ENCODE measurements around the gene GAS2L1.

The GAS2L1 gene

DNA sequence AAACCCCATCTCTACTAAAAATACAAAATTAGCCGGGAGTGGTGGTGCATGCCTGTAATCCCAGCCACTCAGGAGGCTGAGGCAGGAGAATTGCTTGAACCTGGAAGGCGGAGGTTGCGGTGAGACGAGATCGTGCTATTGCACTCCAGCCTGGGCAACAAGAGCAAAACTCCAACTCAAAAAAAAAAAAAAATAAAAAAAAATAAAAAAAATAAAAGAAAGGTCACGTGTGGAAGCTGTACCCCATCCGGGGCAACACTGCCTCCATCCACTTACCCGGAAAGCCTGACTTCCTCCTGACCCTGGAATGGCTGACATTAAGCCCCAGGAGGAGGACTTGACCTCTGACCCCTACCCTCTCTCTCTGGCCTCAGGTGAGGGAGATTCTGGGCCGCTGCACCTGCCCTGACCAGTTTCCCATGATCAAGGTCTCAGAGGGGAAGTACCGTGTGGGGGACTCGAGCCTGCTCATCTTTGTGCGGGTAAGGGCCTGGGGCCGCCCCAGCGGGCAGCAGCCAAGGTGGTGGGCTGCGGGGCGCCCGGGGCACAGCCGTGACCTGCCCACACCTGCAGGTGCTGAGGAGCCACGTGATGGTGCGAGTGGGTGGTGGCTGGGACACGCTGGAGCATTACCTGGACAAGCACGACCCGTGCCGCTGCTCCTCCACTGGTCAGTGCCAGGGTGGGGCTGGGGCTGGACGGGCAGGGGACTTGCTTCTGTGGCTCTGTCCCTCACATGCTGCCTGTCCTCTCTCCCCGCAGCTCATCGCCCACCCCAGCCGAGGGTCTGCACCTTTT lies 3.8 kb downstream of the GAS2L1 start:
- no peak for DNase-seq

DNA sequence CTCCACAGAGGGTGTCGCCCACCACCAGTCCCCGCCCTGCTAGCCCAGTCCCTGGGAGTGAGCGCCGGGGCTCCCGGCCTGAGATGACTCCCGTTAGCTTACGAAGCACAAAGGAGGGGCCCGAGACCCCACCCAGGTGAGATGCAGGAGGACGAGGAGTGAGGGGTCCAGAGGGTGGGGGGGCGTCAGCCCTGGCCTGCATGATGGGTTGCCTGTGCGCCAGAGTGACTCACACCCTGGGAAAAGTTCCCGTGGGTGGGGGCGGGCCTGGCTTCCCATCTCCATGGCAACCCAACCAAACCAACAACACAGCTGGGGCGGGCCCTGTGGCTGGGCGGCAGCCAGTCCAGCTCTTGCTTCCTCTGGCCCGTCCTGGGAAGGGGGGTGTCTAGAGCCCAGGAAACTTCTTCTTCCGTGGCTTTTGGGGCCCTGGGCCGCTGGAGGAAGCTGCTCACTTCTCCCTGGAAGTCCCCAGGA lies 4.5 kb downstream of the GAS2L1 start:
- peak; percentile 64 for DNase-seq

DNA sequence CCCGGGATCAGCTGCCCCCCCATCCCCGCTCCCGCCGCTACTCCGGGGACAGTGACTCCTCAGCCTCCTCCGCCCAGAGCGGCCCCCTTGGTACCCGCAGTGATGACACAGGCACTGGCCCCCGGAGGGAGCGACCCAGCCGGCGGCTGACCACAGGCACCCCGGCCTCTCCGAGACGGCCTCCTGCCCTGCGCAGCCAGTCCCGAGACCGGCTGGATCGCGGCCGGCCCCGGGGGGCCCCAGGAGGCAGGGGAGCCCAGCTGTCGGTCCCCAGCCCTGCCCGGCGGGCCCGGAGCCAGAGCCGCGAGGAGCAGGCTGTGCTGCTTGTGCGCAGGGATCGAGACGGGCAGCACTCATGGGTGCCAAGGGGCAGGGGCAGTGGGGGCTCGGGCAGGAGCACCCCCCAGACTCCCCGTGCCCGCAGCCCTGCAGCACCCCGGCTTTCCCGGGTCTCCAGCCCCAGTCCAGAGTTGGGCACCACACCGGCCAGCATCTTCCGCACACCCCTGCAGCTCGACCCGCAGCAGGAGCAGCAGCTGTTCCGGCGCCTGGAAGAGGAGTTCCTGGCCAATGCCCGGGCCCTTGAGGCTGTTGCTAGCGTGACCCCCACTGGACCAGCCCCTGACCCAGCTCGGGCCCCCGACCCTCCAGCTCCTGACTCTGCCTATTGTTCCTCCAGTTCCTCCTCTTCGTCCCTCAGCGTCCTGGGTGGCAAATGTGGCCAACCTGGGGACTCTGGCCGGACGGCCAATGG lies 5.2 kb downstream of the GAS2L1 start:
- no peak for DNase-seq

DNA sequence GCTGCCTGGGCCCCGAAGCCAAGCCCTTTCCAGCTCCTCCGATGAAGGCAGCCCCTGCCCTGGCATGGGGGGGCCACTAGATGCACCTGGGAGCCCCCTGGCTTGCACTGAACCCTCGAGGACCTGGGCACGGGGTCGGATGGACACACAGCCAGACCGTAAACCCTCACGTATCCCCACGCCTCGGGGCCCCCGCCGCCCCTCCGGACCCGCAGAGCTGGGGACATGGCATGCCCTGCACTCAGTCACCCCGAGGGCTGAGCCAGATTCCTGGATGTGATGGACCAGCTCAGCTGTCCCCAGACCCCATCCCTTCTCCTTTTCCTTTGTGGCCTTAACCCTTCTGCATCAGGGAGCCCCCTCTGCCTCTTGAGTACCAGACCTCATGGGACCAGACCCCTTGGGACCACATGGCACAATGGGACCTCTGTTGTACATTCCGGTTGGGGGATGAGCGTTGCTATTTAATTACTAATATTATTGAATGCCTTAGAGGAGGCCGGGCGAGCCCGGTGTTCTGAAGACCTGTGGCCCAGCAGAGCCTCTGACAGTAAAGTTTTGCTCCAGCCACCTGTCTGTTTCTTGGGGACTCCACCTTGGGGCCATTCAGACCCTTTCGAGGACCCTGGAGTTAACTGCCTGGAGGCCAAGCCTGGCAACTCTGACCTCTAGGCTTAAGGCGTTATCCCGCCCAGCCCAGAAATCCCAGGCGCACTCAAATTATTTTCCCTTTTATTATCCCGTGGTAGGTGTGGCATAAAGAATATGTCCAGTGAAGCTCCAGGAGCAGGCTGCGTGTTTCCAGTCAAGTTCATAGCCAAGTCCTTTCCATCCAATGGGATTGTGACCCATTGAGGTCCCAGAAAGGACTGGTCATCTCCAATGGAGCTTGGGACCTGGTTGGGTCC lies 6.0 kb downstream of the GAS2L1 start:
- DNase-seq, result no peak

DNA sequence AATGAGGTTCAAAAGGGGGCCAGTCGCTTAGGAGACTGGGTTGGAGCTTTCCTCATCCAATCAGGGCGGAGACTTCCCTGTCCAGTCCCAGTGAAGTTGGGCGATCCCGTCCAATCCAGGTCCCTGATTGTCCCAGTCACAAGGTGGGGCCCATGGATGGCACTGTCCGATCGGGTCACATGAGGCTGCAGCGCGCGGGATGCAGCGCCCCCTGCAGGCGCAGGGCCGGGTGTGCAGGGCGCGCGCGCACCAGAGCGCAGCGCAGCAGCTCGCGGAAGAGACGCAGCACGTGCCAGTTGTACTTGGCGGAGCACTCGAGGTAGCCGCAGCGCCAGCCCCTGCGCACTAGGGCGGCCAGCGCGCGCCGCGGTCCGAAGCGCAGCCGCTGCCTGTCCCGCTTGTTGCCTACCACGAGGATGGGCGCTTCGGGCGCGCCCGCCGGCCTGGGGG lies 6.7 kb downstream of the GAS2L1 start:
- peak; percentile 25 for DNase-seq

DNA sequence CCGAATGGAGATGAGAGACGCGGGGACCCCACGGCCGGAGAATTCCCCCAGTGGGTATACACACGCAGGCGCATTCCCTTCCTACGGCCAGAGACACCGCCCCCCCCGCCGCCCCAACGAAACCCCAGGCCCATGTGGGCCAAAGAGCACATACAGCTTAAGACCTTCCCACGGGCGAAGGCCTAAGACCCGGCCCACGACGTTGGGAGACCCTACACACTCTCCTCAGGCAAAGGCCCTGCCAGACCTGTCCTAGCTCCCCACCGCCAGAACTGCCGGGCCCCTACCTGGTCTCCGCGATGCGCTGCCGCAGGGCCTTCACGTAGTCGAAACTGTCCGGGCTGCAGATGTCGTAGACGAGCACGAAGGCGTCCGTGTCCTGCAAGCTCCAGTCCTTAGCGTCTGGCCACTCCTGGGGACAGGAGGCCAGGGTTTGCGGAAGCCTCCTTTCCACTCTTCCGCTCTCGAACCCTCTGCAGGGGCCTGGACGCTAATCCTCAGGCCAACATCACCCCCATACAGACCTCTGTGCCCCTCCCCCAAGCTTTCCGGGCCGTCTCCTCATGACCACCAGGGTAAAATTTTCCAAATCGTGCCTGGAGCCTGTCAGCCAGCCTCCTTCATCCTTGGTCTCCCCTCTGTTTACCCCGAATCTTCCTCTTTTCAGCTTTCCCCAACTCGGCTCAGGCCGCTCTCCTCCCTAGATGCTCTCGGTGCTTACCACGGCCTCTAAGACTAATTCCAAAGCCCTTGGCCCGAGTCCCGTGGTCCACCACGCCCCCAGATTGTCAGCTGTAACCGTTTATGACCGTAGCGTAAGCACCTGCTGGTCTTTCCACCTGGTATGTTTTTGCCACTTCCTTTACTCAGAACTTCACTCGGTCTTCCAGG lies 7.4 kb downstream of the GAS2L1 start:
- no peak for DNase-seq

DNA sequence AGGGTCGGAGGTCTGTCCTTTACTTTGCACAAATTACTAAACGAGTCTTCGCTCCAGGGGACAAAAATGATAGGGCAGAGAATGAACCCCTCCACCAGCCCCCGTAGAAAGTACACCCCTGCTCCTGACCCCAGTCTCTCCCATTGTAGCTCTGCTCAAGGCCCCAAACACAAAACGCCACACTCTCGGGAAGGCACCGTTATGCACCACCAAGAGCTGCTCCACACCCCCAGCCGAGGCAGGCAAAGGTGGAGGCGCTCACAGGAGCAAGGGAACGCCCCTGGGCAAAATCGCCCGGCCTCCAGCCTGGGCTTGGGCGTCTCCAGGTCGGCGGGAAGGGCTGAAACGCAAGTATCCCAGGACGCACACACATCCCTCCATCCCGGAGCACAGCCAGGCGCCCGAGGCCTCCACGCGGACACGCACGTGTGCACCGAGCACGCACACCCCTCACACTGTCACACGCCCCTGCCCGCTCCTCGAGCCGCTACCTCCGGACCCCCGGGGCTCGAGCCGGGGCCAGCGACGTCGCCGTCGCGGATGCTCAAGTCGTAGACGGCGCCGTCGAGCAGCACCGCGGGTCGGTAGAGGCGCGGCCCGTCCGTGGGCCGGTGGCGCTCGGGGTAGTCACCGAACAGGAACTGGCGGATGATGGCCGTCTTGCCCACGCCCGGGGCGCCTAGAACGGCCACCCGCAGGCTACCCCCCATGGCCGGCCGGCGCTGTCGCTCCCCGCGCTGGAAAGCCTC lies 8.3 kb downstream of the GAS2L1 start:
- no peak for DNase-seq

DNA sequence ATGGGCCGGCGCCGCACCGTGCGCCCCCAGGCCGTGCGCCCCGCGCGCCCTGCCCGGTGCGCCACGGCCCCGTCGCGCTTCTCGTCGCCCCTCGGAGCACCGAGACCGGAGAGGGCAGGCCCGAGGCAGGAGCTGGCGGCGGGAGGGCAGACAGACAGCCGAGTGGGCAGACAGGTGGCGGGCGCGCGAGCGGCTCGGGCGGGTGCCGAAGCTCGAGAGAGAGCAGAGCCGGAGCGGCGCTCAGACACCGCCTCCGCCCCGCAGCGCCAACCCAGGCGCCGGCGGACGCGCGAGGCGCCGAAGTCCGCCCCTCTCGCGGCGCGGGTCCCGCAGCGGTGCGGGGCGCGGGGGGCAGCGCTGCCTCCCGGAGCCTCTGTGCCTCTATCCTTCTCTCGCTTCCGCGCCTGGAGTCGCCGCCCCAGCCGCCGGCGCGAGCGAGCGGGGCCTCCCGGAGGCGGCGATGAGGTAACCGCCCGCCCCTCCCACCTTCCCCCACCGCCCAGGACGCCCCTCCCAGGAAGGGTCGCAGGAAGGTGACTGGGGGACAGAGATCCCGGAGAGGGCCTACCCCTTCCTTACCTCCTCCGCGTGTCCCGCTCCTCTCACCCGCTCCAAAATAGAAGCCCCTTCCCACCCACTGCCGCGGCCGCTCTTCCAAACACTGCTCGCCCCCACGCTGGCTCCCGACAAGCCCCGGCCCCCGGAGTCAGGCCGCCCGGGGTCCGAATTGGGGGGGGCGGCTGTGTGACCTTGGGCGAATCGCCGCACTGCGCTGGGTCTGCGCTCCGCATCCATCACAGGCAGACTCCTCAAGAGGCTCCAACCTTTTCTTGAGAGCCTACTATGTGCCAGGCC lies 9.1 kb downstream of the GAS2L1 start, which contains the start of gene RASL10A:
Gene RASL10A (minus strand): TSS at position 412 of the 855 bp plus-strand sequence. CDS start 451 bp downstream, outside the sequence.
- DNase-seq, result no peak

DNA sequence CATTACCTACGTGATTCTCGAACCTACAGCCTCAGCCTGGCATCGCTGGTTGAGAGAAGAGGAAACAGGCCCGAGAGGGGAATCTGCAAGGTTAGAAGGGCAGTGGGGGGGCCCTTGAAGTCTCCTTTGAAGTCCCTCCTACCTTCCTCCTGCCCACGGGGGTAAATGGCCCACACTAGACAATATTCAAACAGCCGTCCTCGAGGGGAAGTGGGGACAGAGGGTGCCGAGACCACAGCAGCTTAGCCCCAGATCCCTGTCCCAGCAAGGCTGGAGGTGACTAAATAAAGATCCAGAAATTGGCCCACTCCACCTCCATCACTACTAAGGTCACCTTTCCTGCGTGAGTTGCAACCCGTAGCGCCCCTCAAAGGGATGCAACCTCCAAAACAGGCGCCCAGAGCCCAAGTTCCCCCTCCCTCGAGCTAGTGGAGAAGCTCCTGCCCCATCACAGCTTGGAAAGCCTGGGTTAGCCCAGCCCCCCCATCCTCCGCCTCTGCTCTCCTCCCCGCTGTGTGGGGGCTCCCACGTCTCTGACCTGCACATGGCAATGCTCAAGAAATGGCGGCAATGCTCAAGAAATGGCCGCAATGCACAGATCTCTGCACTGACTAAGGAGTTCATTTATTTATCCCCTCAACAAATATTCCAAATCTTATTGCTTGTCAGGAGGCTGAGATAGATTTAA lies 9.8 kb downstream of the GAS2L1 start:
- DNase-seq, result no peak

DNA sequence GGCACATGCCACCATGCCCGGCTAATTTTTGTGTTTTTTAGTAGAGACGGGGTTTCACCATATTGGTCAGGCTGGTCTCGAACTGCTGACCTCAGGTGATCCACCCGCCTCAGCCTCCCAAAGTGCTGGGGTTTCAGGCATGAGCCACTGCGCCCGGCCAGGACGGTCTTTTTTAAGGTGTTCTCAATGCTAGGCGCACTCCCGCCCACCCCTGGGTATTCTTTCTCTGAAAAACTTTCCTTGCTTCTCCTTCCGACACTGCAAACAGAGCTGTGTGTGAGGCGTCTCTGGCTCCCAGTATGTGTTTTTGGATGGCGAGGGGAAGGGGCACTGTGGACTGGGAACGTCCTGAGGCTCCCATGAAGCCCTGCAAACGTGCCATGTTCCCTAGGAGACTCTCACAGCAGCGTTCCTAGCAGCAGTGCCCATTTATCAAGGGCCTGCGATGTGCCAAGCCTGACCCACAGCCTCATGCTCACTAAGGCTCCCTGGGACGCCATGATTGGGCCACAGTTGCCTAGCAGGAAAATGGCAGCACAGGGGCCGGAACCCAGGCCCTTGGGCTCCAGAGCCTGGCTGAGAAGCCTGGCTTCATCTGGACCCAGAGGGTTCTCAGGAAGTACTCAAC lies 11.5 kb downstream of the GAS2L1 start:
- no peak for DNase-seq

DNA sequence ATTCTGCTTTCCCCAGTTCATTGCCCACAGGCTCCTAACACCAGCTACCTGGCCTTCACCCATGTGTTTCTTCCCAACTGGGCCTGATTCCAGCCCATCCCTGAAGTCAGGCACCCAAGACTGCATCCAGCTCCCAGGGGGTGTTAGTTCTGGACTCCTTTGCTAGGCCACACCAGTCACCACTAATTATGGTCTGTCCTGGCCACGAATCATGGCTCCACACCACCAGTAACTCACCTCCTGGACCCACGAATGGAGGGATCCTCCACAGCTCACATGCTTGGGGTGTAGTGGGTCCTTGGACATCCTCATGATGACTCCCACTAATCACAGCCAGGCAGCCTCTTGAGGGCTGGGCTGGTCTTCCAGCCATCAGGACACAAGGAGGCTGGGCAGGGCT lies 12.6 kb downstream of the GAS2L1 start:
- DNase-seq, result no peak

DNA sequence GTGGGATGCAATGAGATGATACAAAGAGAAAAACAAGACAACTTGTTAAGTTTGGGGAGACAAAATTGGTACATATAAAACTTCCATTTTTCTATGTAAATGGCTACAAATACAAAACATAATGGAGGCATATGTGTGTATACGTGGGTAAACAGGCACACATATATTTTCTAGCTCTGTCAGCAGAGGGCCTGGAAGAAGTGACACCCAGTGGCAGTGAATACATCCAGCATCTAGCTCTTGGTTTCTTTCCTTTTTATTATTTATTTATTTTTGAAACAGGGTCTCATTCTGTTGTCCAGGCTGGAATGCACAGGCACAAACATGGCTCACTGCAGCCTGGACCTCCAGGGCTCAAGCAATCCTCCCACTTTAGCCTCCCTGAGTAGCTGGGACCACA lies 14.1 kb downstream of the GAS2L1 start:
- DNase-seq, result no peak

DNA sequence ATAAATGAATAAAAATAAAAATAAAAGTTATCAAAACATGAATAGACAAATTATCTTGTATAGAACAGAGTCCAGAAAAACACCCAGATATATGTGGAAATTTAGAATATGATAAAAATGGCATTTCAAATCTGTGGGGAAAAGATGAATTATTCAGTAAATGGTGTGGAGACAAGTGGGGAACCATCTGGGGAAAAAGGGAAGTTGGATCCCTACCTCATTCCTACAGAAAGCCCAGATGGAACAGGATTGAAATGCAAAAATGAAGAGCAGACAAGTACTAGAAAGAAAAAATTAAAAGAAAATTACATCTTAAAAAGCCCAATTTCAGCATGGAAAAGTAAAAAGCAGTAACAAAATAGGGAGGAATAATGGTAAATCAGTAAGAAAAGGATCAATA lies 17.2 kb downstream of the GAS2L1 start:
- no peak for DNase-seq

DNA sequence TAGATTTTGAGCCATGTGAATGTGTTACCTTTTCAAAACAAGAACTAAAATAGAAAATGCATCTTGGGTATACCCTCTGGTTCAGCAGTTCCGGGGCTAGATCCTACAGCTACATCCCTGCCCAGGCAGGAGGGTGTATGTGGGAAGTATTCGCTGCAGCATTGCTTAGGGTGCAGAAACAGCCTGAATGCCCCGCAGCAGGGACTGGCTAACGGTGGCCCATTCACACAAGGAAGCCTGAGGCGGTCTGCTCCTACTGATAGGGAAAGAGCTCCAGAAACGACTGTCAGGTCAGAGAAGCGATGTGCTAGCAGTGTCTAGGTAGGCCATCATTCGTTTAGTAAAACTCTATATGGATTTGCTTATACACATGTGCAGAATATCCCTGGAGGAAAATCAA lies 18.9 kb downstream of the GAS2L1 start:
- no peak for DNase-seq

DNA sequence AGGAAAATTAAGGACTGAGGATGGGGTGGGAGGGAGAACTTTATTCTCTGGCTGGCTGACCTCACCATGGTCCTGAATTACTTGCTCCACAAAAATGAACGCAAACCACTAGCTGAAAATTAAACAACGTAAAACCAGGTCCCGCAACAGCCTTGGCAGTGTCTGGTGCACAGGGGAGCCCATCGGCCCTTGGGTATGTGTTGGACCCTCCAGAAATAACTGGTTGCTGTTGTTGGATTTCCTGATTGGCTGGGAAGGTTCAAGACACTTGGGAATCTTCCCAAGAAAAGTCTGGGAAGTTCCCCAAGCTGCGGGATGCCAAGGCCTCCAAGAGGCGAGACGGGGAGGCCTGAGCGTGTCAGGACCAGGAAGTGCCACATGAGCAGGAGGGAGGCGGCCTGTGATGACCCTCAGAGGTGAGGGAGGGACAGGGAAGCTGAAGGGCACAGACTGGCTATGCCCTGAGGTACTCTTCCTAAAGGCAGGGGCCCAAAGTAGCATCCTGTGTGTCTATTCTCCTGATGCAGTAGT lies 19.4 kb downstream of the GAS2L1 start:
- DNase-seq, result no peak

DNA sequence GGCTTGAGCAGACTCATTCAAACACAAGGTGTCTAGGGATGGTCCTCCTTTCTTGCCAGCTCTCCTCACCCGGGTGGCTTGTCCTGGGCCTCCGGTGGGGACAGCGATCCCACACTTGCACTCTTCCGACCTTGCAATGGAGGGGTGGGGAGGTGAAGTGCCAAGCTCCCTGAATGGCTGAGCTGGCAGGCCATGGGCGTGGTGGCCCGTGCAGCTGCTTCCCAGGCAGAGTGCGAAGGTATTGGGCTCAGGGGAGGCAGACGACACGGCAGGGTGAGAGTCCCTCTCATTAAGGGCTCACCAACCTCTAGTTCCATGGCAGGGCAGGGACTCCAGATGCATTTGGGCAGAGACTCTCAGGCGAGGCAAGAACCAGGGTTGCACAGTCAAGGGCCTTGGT lies 20.0 kb downstream of the GAS2L1 start:
- DNase-seq, result no peak

DNA sequence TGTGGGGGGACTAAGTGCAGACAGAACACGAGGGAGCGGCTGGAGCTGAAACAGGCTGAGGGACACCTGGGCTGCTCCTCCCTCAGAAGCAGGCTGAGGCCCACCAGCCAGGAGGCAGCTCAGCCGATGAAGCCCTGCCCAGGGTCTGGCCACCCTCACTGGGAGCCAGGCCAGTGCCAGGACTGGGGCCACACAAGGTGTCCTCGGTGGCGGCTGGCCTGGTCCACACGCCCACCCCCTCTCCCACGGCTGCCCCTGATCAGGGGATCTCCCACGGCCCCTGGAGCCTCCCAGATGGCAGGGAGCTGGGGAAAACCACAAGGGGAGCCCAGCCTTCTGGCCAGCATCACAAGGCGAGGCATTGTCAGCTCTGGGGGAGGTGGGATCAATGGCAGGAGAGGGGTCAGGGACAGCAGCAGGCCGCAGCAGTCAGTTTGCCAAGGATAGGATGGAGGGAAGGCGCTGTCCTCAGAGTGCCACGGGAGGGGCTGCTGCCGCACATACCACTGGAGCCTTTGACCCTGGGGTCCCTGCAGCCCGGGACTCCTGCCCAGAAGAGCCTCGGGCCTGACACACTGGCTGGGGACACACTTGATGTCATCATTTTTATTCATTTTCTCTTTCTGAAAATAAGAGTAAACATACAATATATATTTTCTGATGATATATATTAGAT lies 20.8 kb downstream of the GAS2L1 start:
- DNase-seq, result no peak

DNA sequence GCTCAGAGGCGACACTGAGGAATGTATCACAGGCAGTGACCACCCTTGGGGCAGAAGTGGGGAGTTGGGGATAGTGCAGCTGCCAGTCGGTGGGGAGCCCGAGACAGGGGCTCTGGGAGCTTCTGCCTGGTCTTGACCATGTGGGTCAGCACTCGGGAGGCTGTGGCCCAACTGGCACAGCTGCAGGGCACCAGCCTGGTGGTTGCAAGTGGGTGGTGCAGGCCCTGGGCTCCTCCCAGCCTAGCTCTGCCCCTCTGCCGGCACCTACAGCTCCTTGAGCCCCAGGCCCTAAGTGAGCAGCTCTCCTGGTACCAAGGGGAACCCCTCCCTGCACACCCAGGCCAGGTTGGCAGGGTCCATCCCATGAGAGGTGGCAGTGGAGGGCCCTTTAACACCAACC lies 21.6 kb downstream of the GAS2L1 start:
- no peak for DNase-seq
